H1 (cell line): ENCODE data around the gene AGAP1.

Source experiments
- POLR2A ChIP-seq, 2 experiments: IDR thresholded peaks; 1 replicate in 1 of 2; 2 replicates in 1 of 2; pipeline ENCODE4 v1.6.1; 2011; ENCODE audit warnings: low read depth in 2 of 2, low read length in 2 of 2, mild to moderate bottlenecking in 2 of 2; ENCODE audit errors: control extremely low read depth in 1 of 2
- RBBP5 ChIP-seq: IDR thresholded peaks from 2 replicates; pipeline ENCODE4 v1.7.1; 2012; ENCODE audit warnings: low read depth, mild to moderate bottlenecking, inconsistent platforms, low read length, moderate library complexity, borderline replicate concordance
- RFX5 ChIP-seq: IDR thresholded peaks from 2 replicates; pipeline ENCODE4 v1.6.1; 2011; ENCODE audit warnings: low read depth, low read length, improper control_type of control experiment, borderline replicate concordance
- RNF2 ChIP-seq: fragments of 200-900, 300-1000 bp; sonication (generic); IDR thresholded peaks from 2 replicates; pipeline ENCODE4 v1.7.1; 2016; ENCODE audit warnings: borderline replicate concordance, low read depth, mild to moderate bottlenecking, antibody characterized with exemption, low read length; ENCODE audit not compliant: poor library complexity, severe bottlenecking; ENCODE audit errors: missing control alignments
- SAP30 ChIP-seq: fragments of 300-600 bp; sonication (generic); IDR thresholded peaks from 2 replicates; pipeline ENCODE4 v1.7.1; 2012; ENCODE audit warnings: low read length, moderate library complexity, mild to moderate bottlenecking, inconsistent platforms; ENCODE audit not compliant: insufficient read depth, insufficient replicate concordance
- SUZ12 ChIP-seq: fragments of 200-600 bp; sonication (generic); IDR thresholded peaks from 2 replicates; pipeline ENCODE4 v1.6.1; 2012; ENCODE audit warnings: mild to moderate bottlenecking, inconsistent platforms, low read length, moderate library complexity, mixed read lengths
- TF ChIP-seq, protein P1 (sequence below), 3 experiments: IDR thresholded peaks; 1 replicate in 2 of 3; 2 replicates in 1 of 3; pipeline versions ENCODE4 v1.5.1 to v1.6.1; 2011; ENCODE audit warnings: low read length in 3 of 3, mild to moderate bottlenecking in 3 of 3, inconsistent platforms in 2 of 3, low read depth in 1 of 3, moderate library complexity in 1 of 3; ENCODE audit not compliant: insufficient read depth in 1 of 3; ENCODE audit errors: control extremely low read depth in 1 of 3

GRCh38 chr2:236179236-236180075 is 685.6 kb downstream of the AGAP1 start:
- TF ChIP-seq, protein P1, sequence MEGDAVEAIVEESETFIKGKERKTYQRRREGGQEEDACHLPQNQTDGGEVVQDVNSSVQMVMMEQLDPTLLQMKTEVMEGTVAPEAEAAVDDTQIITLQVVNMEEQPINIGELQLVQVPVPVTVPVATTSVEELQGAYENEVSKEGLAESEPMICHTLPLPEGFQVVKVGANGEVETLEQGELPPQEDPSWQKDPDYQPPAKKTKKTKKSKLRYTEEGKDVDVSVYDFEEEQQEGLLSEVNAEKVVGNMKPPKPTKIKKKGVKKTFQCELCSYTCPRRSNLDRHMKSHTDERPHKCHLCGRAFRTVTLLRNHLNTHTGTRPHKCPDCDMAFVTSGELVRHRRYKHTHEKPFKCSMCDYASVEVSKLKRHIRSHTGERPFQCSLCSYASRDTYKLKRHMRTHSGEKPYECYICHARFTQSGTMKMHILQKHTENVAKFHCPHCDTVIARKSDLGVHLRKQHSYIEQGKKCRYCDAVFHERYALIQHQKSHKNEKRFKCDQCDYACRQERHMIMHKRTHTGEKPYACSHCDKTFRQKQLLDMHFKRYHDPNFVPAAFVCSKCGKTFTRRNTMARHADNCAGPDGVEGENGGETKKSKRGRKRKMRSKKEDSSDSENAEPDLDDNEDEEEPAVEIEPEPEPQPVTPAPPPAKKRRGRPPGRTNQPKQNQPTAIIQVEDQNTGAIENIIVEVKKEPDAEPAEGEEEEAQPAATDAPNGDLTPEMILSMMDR (IDR thresholded peaks at IDR 0.05; ENCODE audit: control extremely low read depth in 1 of 3, insufficient read depth in 1 of 3, low read depth in 1 of 3, low read length in 3 of 3), result no peak
- TF ChIP-seq SAP30, result no peak
- no peak for TF ChIP-seq RNF2
- TF ChIP-seq SUZ12, result peak; percentile 59
- no peak for TF ChIP-seq RBBP5
- no peak for TF ChIP-seq RFX5
- TF ChIP-seq POLR2A (IDR thresholded peaks at IDR 0.05; ENCODE audit: control extremely low read depth in 1 of 2, low read depth in 2 of 2, low read length in 2 of 2), result no peak
